ENCODE measurements around the gene LIPC.

Gene LIPC

GRCh38 chr15:58584789-58585461, 153.1 kb downstream of the LIPC start:
- TF ChIP-seq, protein P1, sequence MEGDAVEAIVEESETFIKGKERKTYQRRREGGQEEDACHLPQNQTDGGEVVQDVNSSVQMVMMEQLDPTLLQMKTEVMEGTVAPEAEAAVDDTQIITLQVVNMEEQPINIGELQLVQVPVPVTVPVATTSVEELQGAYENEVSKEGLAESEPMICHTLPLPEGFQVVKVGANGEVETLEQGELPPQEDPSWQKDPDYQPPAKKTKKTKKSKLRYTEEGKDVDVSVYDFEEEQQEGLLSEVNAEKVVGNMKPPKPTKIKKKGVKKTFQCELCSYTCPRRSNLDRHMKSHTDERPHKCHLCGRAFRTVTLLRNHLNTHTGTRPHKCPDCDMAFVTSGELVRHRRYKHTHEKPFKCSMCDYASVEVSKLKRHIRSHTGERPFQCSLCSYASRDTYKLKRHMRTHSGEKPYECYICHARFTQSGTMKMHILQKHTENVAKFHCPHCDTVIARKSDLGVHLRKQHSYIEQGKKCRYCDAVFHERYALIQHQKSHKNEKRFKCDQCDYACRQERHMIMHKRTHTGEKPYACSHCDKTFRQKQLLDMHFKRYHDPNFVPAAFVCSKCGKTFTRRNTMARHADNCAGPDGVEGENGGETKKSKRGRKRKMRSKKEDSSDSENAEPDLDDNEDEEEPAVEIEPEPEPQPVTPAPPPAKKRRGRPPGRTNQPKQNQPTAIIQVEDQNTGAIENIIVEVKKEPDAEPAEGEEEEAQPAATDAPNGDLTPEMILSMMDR (IDR thresholded peaks at IDR 0.05; ENCODE audit: low read length, missing control alignments), result no peak
- no peak for DNase-seq (ENCODE audit: low read depth)
- no peak overlapping the region for H3K4me3 ChIP-seq (replicated peaks; ENCODE audit: low read depth, low read length)

DNA sequence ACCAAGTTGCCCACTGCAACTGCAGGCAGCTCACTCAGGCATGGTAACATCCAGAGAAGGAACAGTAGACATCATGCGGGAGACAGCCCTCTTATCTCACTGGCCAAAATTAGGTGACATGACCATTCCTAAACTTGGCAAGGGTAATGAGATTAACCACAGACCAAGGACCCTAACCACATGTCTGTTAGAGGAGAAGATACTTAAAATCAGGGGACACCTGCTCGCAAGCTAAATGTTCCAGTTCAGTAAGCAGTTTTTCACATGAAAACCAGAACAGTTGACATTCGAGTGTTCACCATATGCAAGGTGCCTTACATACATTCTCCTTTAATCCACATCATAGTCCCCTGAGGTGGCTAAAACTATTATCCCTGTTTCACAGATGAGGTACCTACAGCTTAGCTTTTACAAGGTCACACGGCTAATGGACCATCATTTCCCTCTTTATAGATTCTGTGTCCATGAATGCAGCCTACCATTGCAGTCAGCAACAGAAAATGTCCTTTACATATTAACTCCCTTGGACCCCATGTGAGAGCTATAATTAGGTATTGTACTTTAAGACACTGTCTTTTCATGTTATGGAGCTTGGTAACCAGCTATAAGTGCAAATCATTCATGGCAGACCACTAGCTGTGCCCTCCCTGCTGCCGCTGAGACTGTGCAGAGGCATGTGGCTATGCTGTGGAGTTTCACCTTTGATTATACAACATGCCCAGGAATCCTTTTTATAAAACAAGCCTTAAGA, 154.1 kb downstream of the LIPC start:
- DNase-seq (ENCODE audit: low read depth), result no peak
- H3K4me3 ChIP-seq (replicated peaks; ENCODE audit: low read depth, low read length), result no peak overlapping the region
- TF ChIP-seq, protein P1 (IDR thresholded peaks at IDR 0.05; ENCODE audit: low read length, missing control alignments), result no peak

DNA sequence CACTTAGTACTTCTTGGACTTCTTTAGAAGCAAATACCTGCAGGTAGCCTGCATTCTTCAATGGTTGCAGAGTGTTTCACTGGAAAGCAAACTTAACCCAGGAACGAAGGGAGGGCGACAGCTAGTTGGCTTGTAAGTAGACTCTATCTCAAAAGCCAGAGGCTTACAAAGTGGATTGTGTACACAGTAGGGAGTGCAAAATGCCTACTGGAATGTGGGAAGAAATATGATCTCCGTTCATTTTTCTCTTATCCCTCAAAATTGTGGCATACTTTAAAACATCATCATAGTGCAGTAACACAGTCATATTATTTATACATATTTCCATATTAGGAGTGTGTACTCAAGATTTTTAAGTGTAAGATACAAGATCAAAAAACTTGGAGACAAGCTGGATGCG, 155.7 kb downstream of the LIPC start:
- no peak for DNase-seq (ENCODE audit: low read depth)
- TF ChIP-seq, protein P1 (IDR thresholded peaks at IDR 0.05; ENCODE audit: low read length, missing control alignments), result no peak
- no peak overlapping the region for H3K4me3 ChIP-seq (replicated peaks; ENCODE audit: low read depth, low read length)

DNA sequence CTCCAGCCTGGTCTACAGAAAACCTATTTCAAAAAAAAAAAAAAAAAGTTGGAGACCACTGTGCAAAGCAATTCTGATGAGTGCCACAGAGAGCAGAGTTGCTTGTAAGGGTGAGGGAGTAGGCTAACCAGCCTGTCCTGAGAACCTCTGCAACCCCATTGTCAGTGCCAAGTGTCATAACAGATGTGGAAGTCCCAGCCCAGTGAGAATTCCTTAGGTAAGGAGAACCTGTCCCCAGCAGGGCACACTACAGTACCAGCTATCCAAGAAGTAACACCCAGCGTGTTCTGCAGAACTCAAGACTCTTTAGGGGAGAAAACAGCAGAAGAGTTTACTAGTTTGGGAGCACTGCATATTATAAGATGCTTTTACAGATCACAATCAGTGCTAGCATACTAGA, 156.3 kb downstream of the LIPC start:
- TF ChIP-seq, protein P1 (IDR thresholded peaks at IDR 0.05; ENCODE audit: low read length, missing control alignments), result no peak
- DNase-seq (ENCODE audit: low read depth), result no peak
- H3K4me3 ChIP-seq (replicated peaks; ENCODE audit: low read depth, low read length), result no peak overlapping the region

GRCh38 chr15:58589047-58589446, 157.3 kb downstream of the LIPC start:
- TF ChIP-seq, protein P1 (IDR thresholded peaks at IDR 0.05; ENCODE audit: low read length, missing control alignments), result no peak
- no peak for DNase-seq (ENCODE audit: low read depth)
- H3K4me3 ChIP-seq (replicated peaks; ENCODE audit: low read depth, low read length), result no peak overlapping the region

- DNase-seq (ENCODE audit: low read depth), result no peak
- TF ChIP-seq, protein P1 (IDR thresholded peaks at IDR 0.05; ENCODE audit: low read length, missing control alignments), result no peak
- no peak overlapping the region for H3K4me3 ChIP-seq (replicated peaks; ENCODE audit: low read depth, low read length)
Observed at GRCh38 chr15:58590236-58590635, 158.4 kb downstream of the LIPC start.
